BJ (cell line): ENCODE measurements around the gene PRTFDC1. TPM values are rescaled to one million over a fixed set of nuclear protein-coding genes. Genes with fewer than 3 reads are reported as not detected.
"Not testable (repeated sequence)": the region's sequence is repeated elsewhere in the genome, so short reads cannot be mapped to it uniquely, and the experiment has no call there.

Experiments used
- CTCF ChIA-PET: fragments of 350-600 bp; formaldehyde crosslinking; extraction: SDS; loops from one replicate; lab custom pipeline; 2021; ENCODE audit warnings: antibody characterized with exemption, inconsistent platforms; lab: Yijun Ruan, JAX
- POLR2A ChIA-PET: fragments of 300-600 bp; sonication (Branson Sonifier 250); formaldehyde crosslinking; extraction: SDS; loops from one replicate; lab custom pipeline; 2021; ENCODE audit warnings: antibody characterized with exemption; lab: Charles Lee
- DNase-seq: peaks from one replicate; pipeline ENCODE4 v3.0.0-alpha.2; 2011; ENCODE audit warnings: low read depth
- H3K27me3 ChIP-seq: 2 replicates; pipeline ENCODE4 v1.6.0; 2011; ENCODE audit warnings: low read length; ENCODE audit not compliant: control insufficient read depth, insufficient read depth
- H3K36me3 ChIP-seq: 2 replicates; pipeline ENCODE4 v1.5.1; 2011; ENCODE audit warnings: low read length; ENCODE audit not compliant: control insufficient read depth, insufficient read depth
- H3K4me3 ChIP-seq: 2 replicates; pipeline ENCODE4 v1.5.1; 2011; ENCODE audit warnings: low read depth, mild to moderate bottlenecking, control low read depth, low read length
- CTCF ChIP-seq: IDR thresholded peaks from 2 replicates; pipeline ENCODE4 v1.5.1; 2011; ENCODE audit warnings: low read depth, mild to moderate bottlenecking, control low read depth, inconsistent platforms, low read length, moderate library complexity; ENCODE audit not compliant: insufficient read depth
- polyA plus RNA-seq: library from polyadenylated mRNA; depleted of rRNA; stranded (reverse); fragments of >200 nt; gene quantifications from 2 replicates; pipeline ENCODE4 v1.2.3, GENCODE V29; 2011

Gene PRTFDC1
- polyA plus RNA-seq, 1 experiment: 8.1 TPM

GRCh38 chr10:24920907-24921881 lies 31.2 kb downstream of the PRTFDC1 start:
- ChIA-PET CTCF (interaction anchor here (0.7 kb wide), 1 partner anchor 9 kb away, joined by 3 read pairs; no protein-coding TSS in a partner anchor), POLR2A (interaction anchor here (0.5 to 0.6 kb wide), 4 partner anchors 12 to 1820 kb away, joined by 3 to 6 read pairs (median 4); no protein-coding TSS in a partner anchor)
- Histone ChIP-seq H3K4me3 (no peak overlapping the region), H3K36me3 (no peaks in the 10 kb centered on the region), H3K27me3 (no peaks in the 10 kb centered on the region)
- no peak for TF ChIP-seq CTCF
- peak; percentile 90 for DNase-seq

- POLR2A ChIA-PET, CTCF ChIA-PET, H3K27me3 ChIP-seq, DNase-seq, H3K4me3 ChIP-seq, H3K36me3 ChIP-seq: not testable (repeated sequence)
These were observed 32.2 kb downstream of the PRTFDC1 start for GRCh38 chr10:24920192-24920591.

GRCh38 chr10:24919629-24920028 lies 32.8 kb downstream of the PRTFDC1 start:
- DNase-seq, H3K27me3 ChIP-seq, CTCF ChIA-PET, H3K4me3 ChIP-seq, POLR2A ChIA-PET, H3K36me3 ChIP-seq: not testable (repeated sequence)

GRCh38 chr10:24917979-24918378 lies 34.4 kb downstream of the PRTFDC1 start:
- Histone ChIP-seq H3K36me3 (no peaks in the 10 kb centered on the region), H3K4me3 (no peak overlapping the region), H3K27me3 (no peaks in the 10 kb centered on the region)
- no peak for TF ChIP-seq CTCF
- ChIA-PET POLR2A (no interaction called here), CTCF (interaction anchor here (0.7 to 1.3 kb wide), 2 partner anchors 11 to 1562 kb away, joined by 3 read pairs; no protein-coding TSS in a partner anchor)
- no peak for DNase-seq

- ChIA-PET POLR2A (no interaction called here), CTCF (interaction anchor here (1.3 kb wide), 1 partner anchor 11 kb away, joined by 3 read pairs; no protein-coding TSS in a partner anchor)
- no peaks in the 10 kb centered on the region for H3K36me3 ChIP-seq
- DNase-seq: no peak
- H3K4me3 ChIP-seq: no peak overlapping the region
- no peaks in the 10 kb centered on the region for H3K27me3 ChIP-seq
- no peak for TF ChIP-seq CTCF
These were observed 34.9 kb downstream of the PRTFDC1 start for GRCh38 chr10:24917493-24917892.

GRCh38 chr10:24916365-24916764 lies 36.0 kb downstream of the PRTFDC1 start:
- no peak overlapping the region for H3K4me3 ChIP-seq
- no peak for DNase-seq
- no peaks in the 10 kb centered on the region for H3K27me3 ChIP-seq
- ChIA-PET POLR2A (no interaction called here), CTCF (interaction anchor here (1.1 kb wide), 1 partner anchor 14 kb away, joined by 3 read pairs; no protein-coding TSS in a partner anchor)
- no peak for TF ChIP-seq CTCF
- H3K36me3 ChIP-seq: no peaks in the 10 kb centered on the region
